WTC11 (cell line): ENCODE measurements around the gene BCAS3. TPM values are rescaled to one million over a fixed set of nuclear protein-coding genes. Genes with fewer than 3 reads are reported as not detected.

ENCODE experiments used
- ATAC-seq: fragments of 200-7000 bp; cut with Tn5 transposase; 2 replicates; pipeline ENCODE4 v1.10.0; 2021; ENCODE audit warnings: mild to moderate bottlenecking, moderate library complexity
- CTCF ChIA-PET: fragments of 300-600 bp; sonication (Branson Sonifier 250); formaldehyde crosslinking; loops from one replicate; lab custom pipeline; 2021; ENCODE audit warnings: antibody characterized with exemption; lab: Charles Lee
- POLR2A ChIA-PET: fragments of 350-600 bp; sonication (Branson Sonifier 250); formaldehyde crosslinking; loops from one replicate; lab custom pipeline; 2021; ENCODE audit warnings: antibody characterized with exemption; lab: Charles Lee
- DNase-seq: peaks from one replicate; pipeline ENCODE4 v3.0.0; 2021; ENCODE audit warnings: low spot score
- H3K27ac Mint-ChIP-seq: 2 replicates; pipeline ENCODE4 v1.8.0; 2021; ENCODE audit warnings: mixed read lengths
- H3K27me3 Mint-ChIP-seq: 2 replicates; pipeline ENCODE4 v1.8.0; 2021; ENCODE audit warnings: low read depth, mild to moderate bottlenecking, moderate library complexity, mixed read lengths
- H3K36me3 Mint-ChIP-seq: 2 replicates; pipeline ENCODE4 v1.8.0; 2021; ENCODE audit warnings: mixed read lengths
- H3K4me1 Mint-ChIP-seq: 2 replicates; pipeline ENCODE4 v1.8.0; 2022; ENCODE audit warnings: mixed read lengths
- H3K4me3 Mint-ChIP-seq: 2 replicates; pipeline ENCODE4 v1.8.0; 2021; ENCODE audit warnings: mild to moderate bottlenecking, moderate library complexity, mixed read lengths
- H3K9me3 Mint-ChIP-seq: 2 replicates; pipeline ENCODE4 v1.8.0; 2021; ENCODE audit warnings: mixed read lengths
- ARID4B ChIP-seq: sonication (generic); formaldehyde crosslinking; IDR thresholded peaks from 2 replicates; pipeline ENCODE4 v1.8.0; 2023; ENCODE audit warnings: missing genetic modification reagents, mild to moderate bottlenecking, borderline replicate concordance
- ETV6 ChIP-seq: sonication (generic); formaldehyde crosslinking; IDR thresholded peaks from 2 replicates; pipeline ENCODE4 v1.8.1; 2022; ENCODE audit warnings: mild to moderate bottlenecking, missing genetic modification reagents
- GABPB1 ChIP-seq: sonication (generic); formaldehyde crosslinking; IDR thresholded peaks from 2 replicates; pipeline ENCODE4 v1.8.1; 2023; ENCODE audit warnings: mild to moderate bottlenecking, missing genetic modification reagents
- GRHL2 ChIP-seq: fragments of 250-450 bp; sonication (Bioruptor Pico); IDR thresholded peaks from 2 replicates; pipeline ENCODE4 v1.8.0; 2022; ENCODE audit warnings: mild to moderate bottlenecking, moderate library complexity; ENCODE audit not compliant: insufficient replicate concordance, severe bottlenecking
- GTF2I ChIP-seq: fragments of 250-450 bp; sonication (Bioruptor Pico); conservative IDR thresholded peaks from 2 replicates; pipeline ENCODE4 v1.4.0; 2021; ENCODE audit warnings: mild to moderate bottlenecking
- IRF2 ChIP-seq: sonication (generic); formaldehyde crosslinking; IDR thresholded peaks from 2 replicates; pipeline ENCODE4 v1.8.0; 2022; ENCODE audit warnings: low read depth, missing genetic modification reagents, borderline replicate concordance
- STAT6 ChIP-seq: sonication (generic); formaldehyde crosslinking; conservative IDR thresholded peaks from 2 replicates; pipeline ENCODE4 v1.8.1; 2023; ENCODE audit warnings: mild to moderate bottlenecking, low read depth, missing genetic modification reagents, moderate library complexity
- TEAD1 ChIP-seq: sonication (generic); formaldehyde crosslinking; IDR thresholded peaks from 2 replicates; pipeline ENCODE4 v1.8.0; 2022; ENCODE audit warnings: mild to moderate bottlenecking, missing genetic modification reagents
- ZNF121 ChIP-seq: sonication (generic); formaldehyde crosslinking; IDR thresholded peaks from 2 replicates; pipeline ENCODE4 v1.8.0; 2023; ENCODE audit warnings: missing genetic modification reagents
- ZNF281 ChIP-seq: sonication (generic); formaldehyde crosslinking; IDR thresholded peaks from 2 replicates; pipeline ENCODE4 v1.8.0; 2023; ENCODE audit warnings: mild to moderate bottlenecking, missing genetic modification reagents
- ZNF396 ChIP-seq: fragments of 250-450 bp; sonication (Bioruptor Pico); IDR thresholded peaks from 2 replicates; pipeline ENCODE4 v1.8.0; 2021; ENCODE audit warnings: mild to moderate bottlenecking, moderate library complexity, borderline replicate concordance
- total RNA-seq: library from RNA; stranded (reverse); gene quantifications from 3 replicates; pipeline ENCODE4 v1.2.3, GENCODE V29; 2021

The BCAS3 gene
- total RNA-seq, 1 experiment from 2014 or later: 15.5 TPM

GRCh38 chr17:60675997-60676396 is 1.7 kb upstream of the BCAS3 start (continued):
- TF ChIP-seq ARID4B (CRISPR knock-in tag) (no peak), ETV6 (CRISPR knock-in tag) (no peak), GRHL2 (no peak), ZNF396 (no peak), ZNF281 (CRISPR knock-in tag) (no peak), ZNF121 (no peak)

- peak overlapping the region; percentile 99 for H3K4me3 Mint-ChIP-seq
- peaks cover 10% of the 10 kb centered on the region for H3K9me3 Mint-ChIP-seq
- DNase-seq: no peak
- TF ChIP-seq TEAD1 (CRISPR knock-in tag): no peak
- TF ChIP-seq ARID4B (CRISPR knock-in tag): no peak
- TF ChIP-seq GABPB1 (CRISPR knock-in tag): no peak
- no peak for TF ChIP-seq GTF2I (CRISPR knock-in tag)
- no peak for TF ChIP-seq ETV6 (CRISPR knock-in tag)
- no peak for TF ChIP-seq IRF2
- no peak for TF ChIP-seq STAT6 (CRISPR knock-in tag)
- H3K27me3 Mint-ChIP-seq: no peaks in the 10 kb centered on the region
- POLR2A ChIA-PET: interaction anchor here (0.6 to 1.1 kb wide), 2 partner anchors 77 to 279 kb away, joined by 3 read pairs; no protein-coding TSS in a partner anchor
- H3K4me1 Mint-ChIP-seq: peaks cover 6% of the 10 kb centered on the region
- ATAC-seq: no peak
- no peaks in the 10 kb centered on the region for H3K36me3 Mint-ChIP-seq
- H3K27ac Mint-ChIP-seq: peak overlapping the region; percentile 97
- CTCF ChIA-PET: interaction anchor here (1.0 to 1.5 kb wide), 4 partner anchors 39 to 1433 kb away, joined by 3 to 5 read pairs (median 4); partner anchors contain the start of gene PPM1D
These were observed 818 bp upstream of the BCAS3 start for GRCh38 chr17:60676758-60677307.
